Nephron (organoid): Measurements from ENCODE around the gene ABHD1.
A peak's percentile ranks its signal among the peaks of the same experiment; 100 is the strongest.

Experiments
- H3K27ac Mint-ChIP-seq, 3 experiments: 2 replicates each; pipeline ENCODE4 v1.8.0; 2020; ENCODE audit warnings: mixed read lengths in 3 of 3, mild to moderate bottlenecking in 2 of 3, moderate library complexity in 1 of 3
- H3K27me3 Mint-ChIP-seq: 2 replicates; pipeline ENCODE4 v1.8.0; 2021; ENCODE audit warnings: low read depth, mild to moderate bottlenecking, moderate library complexity, mixed read lengths
- H3K36me3 Mint-ChIP-seq: 2 replicates; pipeline ENCODE4 v1.8.0; 2020; ENCODE audit warnings: low read depth, mixed read lengths
- H3K4me1 Mint-ChIP-seq: 2 replicates; pipeline ENCODE4 v1.8.0; 2020; ENCODE audit warnings: mixed read lengths
- H3K4me3 Mint-ChIP-seq, 3 experiments: 2 replicates each; pipeline ENCODE4 v1.8.0; 2020; ENCODE audit warnings: mild to moderate bottlenecking in 3 of 3, mixed read lengths in 3 of 3, moderate library complexity in 2 of 3
- H3K9me3 Mint-ChIP-seq: 2 replicates; pipeline ENCODE4 v1.8.0; 2020; ENCODE audit warnings: mixed read lengths
- TF ChIP-seq, protein P1 (sequence below), 3 experiments: fragments of 200-600 bp; sonication (generic); IDR thresholded peaks; one replicate each; pipeline ENCODE4 v1.5.0; 2021; ENCODE audit warnings: antibody characterized with exemption in 3 of 3; ENCODE audit not compliant: unreplicated experiment in 3 of 3

The ABHD1 gene

DNA sequence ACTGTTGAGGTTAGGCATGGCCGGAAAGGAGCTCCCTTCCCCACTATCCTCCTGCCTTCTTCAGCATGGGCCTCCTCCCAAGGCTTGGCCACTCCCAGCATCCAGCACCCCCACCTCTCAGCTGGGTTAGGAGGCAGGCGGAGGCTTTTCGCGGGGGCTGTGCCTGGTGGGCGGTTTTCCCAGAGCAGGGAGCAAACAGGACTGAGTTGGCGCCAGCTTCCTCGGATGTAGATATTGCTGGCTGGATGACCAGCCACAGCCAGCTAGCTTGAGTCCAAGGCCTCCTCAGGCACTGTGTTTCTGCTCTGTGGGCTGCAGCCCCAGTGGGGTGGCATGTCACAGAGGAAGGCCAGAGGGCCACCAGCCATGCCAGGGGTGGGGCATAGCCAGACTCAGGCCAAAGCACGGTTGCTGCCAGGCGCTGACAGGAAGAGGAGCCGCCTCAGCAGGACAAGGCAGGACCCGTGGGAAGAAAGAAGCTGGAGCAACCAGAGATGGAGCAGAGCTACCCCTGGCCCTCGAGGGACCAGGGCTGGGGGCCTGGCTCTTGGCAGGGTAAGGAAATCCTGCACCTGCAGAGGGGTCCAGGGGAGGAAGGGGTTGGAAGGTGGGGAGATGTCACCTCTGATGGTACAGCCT, 25.3 kb downstream of the ABHD1 start, which contains the start of gene TCF23:
TCF23 (plus strand) TSS at position 204 of the 639 bp plus-strand sequence; CDS start at position 334, 130 bp downstream.
- Mint-ChIP-seq H3K9me3 (no peaks in the 10 kb centered on the region), H3K4me3 (peak within 1 kb of the TSS in 2 of 3 experiments; percentile 23 to 78), H3K36me3 (no peaks in the 10 kb centered on the region), H3K27ac (peak within 1 kb of the TSS in 2 of 3 experiments; percentile 90 to 97), H3K27me3 (no peaks in the 10 kb centered on the region), H3K4me1 (peaks cover 41% of the 10 kb centered on the region)
- TF ChIP-seq, protein P1, sequence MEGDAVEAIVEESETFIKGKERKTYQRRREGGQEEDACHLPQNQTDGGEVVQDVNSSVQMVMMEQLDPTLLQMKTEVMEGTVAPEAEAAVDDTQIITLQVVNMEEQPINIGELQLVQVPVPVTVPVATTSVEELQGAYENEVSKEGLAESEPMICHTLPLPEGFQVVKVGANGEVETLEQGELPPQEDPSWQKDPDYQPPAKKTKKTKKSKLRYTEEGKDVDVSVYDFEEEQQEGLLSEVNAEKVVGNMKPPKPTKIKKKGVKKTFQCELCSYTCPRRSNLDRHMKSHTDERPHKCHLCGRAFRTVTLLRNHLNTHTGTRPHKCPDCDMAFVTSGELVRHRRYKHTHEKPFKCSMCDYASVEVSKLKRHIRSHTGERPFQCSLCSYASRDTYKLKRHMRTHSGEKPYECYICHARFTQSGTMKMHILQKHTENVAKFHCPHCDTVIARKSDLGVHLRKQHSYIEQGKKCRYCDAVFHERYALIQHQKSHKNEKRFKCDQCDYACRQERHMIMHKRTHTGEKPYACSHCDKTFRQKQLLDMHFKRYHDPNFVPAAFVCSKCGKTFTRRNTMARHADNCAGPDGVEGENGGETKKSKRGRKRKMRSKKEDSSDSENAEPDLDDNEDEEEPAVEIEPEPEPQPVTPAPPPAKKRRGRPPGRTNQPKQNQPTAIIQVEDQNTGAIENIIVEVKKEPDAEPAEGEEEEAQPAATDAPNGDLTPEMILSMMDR (IDR thresholded peaks at IDR 0.05; ENCODE audit: unreplicated experiment in 3 of 3), result no peak

DNA sequence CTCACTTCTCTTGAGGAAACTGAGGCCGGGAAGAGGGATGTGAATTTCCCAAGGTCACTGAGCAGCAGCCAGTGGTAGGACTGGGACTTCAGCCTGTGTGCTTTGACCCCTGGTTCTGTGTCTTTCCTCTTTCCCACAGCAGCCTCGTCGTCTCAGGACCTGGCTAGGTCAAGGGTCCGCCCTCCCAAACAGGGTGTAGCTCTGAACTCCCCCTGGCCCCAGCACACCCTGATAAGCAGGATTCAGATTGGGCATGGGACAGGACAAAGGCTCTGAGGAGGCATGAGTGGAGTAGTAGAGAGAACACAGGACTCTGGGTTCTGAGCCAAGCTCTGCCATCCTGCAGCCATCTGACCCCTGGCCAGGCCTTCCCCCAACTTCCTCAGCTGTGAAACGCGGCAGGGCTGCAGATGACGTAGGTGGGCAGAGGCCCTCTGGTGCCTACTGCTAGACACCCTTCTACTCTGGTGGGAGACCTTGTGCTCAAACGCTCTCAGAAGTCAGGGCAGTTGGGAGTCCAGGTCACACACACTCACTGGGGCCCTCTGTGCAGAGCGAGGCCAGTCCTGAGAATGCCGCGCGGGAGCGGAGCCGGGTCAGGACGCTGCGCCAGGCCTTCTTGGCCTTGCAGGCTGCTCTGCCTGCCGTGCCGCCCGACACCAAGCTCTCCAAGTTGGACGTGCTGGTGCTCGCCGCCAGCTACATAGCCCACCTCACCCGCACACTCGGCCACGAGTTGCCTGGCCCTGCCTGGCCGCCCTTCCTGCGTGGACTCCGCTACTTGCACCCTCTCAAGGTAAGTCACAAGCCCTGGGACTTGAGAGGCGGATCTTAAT, 26.2 kb downstream of the ABHD1 start:
- Mint-ChIP-seq H3K4me3 (no peak overlapping the region), H3K36me3 (no peaks in the 10 kb centered on the region), H3K27me3 (peaks cover 3% of the 10 kb centered on the region), H3K9me3 (no peaks in the 10 kb centered on the region), H3K27ac (peak overlapping the region in 1 of 3 experiments; percentile 97), H3K4me1 (peaks cover 49% of the 10 kb centered on the region)
- TF ChIP-seq, protein P1 (IDR thresholded peaks at IDR 0.05; ENCODE audit: unreplicated experiment in 3 of 3), result no peak

DNA sequence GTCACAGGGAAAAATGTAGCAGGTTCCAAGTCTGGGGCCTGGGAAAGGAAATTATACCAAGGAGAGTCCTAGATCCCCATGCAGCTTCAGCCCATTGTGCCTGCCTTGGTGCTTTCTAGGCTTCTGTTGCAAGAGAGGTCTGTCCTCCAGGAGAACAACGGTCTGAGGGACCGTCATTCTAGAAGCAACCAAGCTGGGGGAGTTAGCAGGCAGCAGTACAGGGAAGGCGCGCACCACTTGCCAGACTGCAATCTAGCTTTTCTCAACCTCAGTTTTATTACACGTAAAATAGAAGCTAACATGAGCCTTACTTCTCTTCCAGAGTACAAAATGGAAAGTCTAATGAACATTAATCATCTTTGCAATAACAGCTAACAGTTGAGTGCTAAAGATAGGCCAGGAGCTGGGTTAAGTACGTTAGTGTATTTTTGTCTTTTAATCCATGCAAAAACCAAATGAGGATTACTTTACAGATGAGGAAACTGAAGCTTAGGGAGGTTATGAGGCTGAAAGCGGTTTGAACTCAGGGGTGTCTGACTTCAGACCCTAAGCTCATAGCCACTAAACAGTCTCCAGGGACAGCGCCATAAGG, 27.1 kb downstream of the ABHD1 start:
- no peaks in the 10 kb centered on the region for H3K9me3 Mint-ChIP-seq

DNA sequence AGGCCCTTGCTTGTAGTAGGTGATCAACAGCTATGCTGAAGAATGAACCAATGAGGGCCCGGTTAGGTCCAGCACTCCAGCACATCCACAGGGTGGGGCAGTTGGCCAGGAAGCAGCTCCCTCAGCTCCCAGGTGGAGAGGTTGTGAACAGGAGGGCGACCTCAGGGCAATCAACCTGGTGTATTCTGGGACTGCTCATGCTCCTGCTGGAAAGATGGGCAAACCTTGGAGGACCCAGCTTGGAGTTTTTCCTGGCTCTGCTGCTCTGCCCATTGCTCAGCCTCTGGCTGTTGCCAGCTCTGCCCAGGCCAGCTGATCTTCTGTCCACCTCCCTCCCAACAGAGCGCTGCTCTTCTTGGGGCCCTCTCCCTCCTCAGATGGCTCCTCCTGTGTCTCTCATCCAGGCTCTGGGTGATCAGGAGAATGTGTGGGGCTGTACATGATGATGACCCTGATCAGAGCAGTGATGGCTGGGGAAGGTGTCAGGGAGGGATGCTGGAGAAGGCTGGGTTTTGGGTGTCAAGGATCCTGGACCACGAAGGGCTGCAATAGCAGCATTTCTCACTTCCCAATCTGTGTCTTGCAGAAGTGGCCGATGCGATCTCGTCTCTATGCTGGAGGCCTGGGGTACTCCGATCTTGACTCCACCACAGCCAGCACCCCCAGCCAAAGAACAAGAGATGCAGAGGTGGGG, 28.6 kb downstream of the ABHD1 start:
- Mint-ChIP-seq H3K27ac (peak overlapping the region in 2 of 3 experiments; percentile 66 to 99), H3K36me3 (no peaks in the 10 kb centered on the region), H3K9me3 (no peaks in the 10 kb centered on the region), H3K27me3 (peaks cover 4% of the 10 kb centered on the region), H3K4me3 (no peak overlapping the region), H3K4me1 (peaks cover 40% of the 10 kb centered on the region)
- TF ChIP-seq, protein P1 (IDR thresholded peaks at IDR 0.05; ENCODE audit: unreplicated experiment in 3 of 3), result no peak

More for the DNA sequence above, 27.1 kb downstream of the ABHD1 start:
- Mint-ChIP-seq H3K4me3 (peak overlapping the region in 2 of 3 experiments; percentile 28 to 78), H3K27ac (peak overlapping the region; percentile 16 to 97 (median 94)), H3K27me3 (peaks cover 4% of the 10 kb centered on the region), H3K4me1 (peaks cover 50% of the 10 kb centered on the region), H3K36me3 (no peaks in the 10 kb centered on the region)
- TF ChIP-seq, protein P1 (IDR thresholded peaks at IDR 0.05; ENCODE audit: unreplicated experiment in 3 of 3), result no peak

DNA sequence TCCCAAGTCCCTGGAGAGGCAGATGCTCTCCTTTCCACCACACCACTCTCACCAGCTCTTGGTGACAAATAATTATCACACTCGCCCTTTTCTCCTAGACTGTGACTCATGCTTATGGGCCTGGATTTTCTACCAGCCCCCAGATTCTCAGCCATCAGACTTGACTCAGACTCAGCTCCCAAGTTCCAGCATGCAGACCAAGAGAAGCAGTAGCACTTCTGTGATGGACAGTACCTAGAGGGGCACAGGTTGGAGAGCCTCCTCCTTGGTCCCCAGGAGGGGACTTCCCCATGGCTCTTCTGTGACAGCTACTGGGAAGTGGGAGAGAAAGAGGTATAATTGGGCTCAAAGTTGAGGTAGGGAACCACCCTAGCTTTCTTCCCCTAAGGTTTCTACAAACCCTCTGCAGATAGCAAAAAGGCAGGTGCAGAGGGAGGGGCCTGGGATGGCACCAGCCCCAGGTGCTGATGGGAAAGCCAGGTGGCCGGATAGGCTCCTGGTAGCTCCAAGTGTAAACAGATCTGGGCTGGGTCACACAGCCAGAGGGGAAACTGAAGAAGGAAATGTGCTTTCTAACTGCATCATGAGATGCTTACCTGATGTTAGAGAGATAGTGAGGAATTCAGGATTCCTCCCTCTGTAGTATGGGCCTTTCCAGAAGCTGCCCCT, 29.3 kb downstream of the ABHD1 start:
- peaks cover 39% of the 10 kb centered on the region for H3K4me1 Mint-ChIP-seq
- H3K27ac Mint-ChIP-seq, result peak overlapping the region in 2 of 3 experiments; percentile 95 to 99
- H3K4me3 Mint-ChIP-seq, result no peak overlapping the region
- H3K9me3 Mint-ChIP-seq, result no peaks in the 10 kb centered on the region
- TF ChIP-seq, protein P1 (IDR thresholded peaks at IDR 0.05; ENCODE audit: unreplicated experiment in 3 of 3), result no peak
- H3K36me3 Mint-ChIP-seq, result no peaks in the 10 kb centered on the region
- peaks cover 4% of the 10 kb centered on the region for H3K27me3 Mint-ChIP-seq
